Neural cell (in vitro differentiated cells): Measurements from ENCODE around the gene ISG20. TPM values are rescaled to one million over a fixed set of nuclear protein-coding genes. Genes with fewer than 3 reads are reported as not detected.

Source experiments
- H2AFZ ChIP-seq: fragments of 200-600, 300-800 bp; sonication (generic), shearing (Covaris generic); 2 replicates; pipeline ENCODE4 v1.6.0; 2014; ENCODE audit warnings: low read depth, mild to moderate bottlenecking, antibody characterized with exemption, low read length, moderate library complexity
- H3F3A ChIP-seq: fragments of 200-600 bp; shearing (Covaris generic); 2 replicates; pipeline ENCODE4 v1.6.1; 2016; ENCODE audit warnings: mild to moderate bottlenecking, moderate library complexity, mixed read lengths, antibody characterized with exemption, low read length; ENCODE audit not compliant: insufficient read depth, poor library complexity, severe bottlenecking
- H3K27ac ChIP-seq: fragments of 200-600, 300-800 bp; sonication (generic), shearing (Covaris generic); 2 replicates; pipeline ENCODE4 v1.5.1; 2014; ENCODE audit warnings: mild to moderate bottlenecking, low read length, moderate library complexity
- H3K27me3 ChIP-seq: fragments of 300-800, 200-600 bp; sonication (generic), shearing (Covaris generic); 2 replicates; pipeline ENCODE4 v1.6.0; 2014; ENCODE audit warnings: mild to moderate bottlenecking, low read depth, low read length, moderate library complexity; ENCODE audit not compliant: insufficient read depth
- H3K36me3 ChIP-seq: fragments of 300-800, 200-600 bp; sonication (generic), shearing (Covaris generic); 2 replicates; pipeline ENCODE4 v1.5.1; 2014; ENCODE audit warnings: mild to moderate bottlenecking, antibody characterized with exemption, low read length, moderate library complexity; ENCODE audit not compliant: insufficient read depth
- H3K4me2 ChIP-seq: fragments of 300-800, 200-600 bp; sonication (generic), shearing (Covaris generic); 2 replicates; pipeline ENCODE4 v1.6.0; 2014; ENCODE audit warnings: mild to moderate bottlenecking, low read length
- H3K4me3 ChIP-seq: fragments of 300-800, 200-600 bp; sonication (generic), shearing (Covaris generic); 2 replicates; pipeline ENCODE4 v1.5.1; 2014; ENCODE audit warnings: mild to moderate bottlenecking, low read length, moderate library complexity
- H3K79me2 ChIP-seq: fragments of 200-600 bp; shearing (Covaris generic); replicated peaks from 2 replicates; pipeline ENCODE4 v1.6.0; 2014; ENCODE audit warnings: mild to moderate bottlenecking, low read length, moderate library complexity; ENCODE audit not compliant: insufficient read depth
- H3K9ac ChIP-seq: fragments of 300-800, 200-600 bp; sonication (generic), shearing (Covaris generic); 2 replicates; pipeline ENCODE4 v1.6.1; 2016; ENCODE audit warnings: mild to moderate bottlenecking, low read length, mixed read lengths
- H3K9me2 ChIP-seq: fragments of 200-600 bp; shearing (Covaris generic); 2 replicates; pipeline ENCODE4 v1.6.1; 2016; ENCODE audit warnings: mild to moderate bottlenecking, low read length, mixed read lengths; ENCODE audit not compliant: insufficient read depth
- H3K9me3 ChIP-seq: fragments of 200-600, 300-800 bp; sonication (generic), shearing (Covaris generic); 2 replicates; pipeline ENCODE4 v1.6.1; 2016; ENCODE audit warnings: mild to moderate bottlenecking, mixed run types, low read length, moderate library complexity, mixed read lengths
- H4K20me1 ChIP-seq: fragments of 200-600 bp; shearing (Covaris generic); 2 replicates; pipeline ENCODE4 v1.6.1; 2016; ENCODE audit warnings: mild to moderate bottlenecking, mixed run types; ENCODE audit not compliant: insufficient read depth
- EP300 ChIP-seq: fragments of 450-650 bp; conservative IDR thresholded peaks from 2 replicates; pipeline ENCODE4 v1.6.1; 2014; ENCODE audit warnings: antibody characterized with exemption, mild to moderate bottlenecking, moderate library complexity; ENCODE audit not compliant: poor library complexity, severe bottlenecking
- EZH2 ChIP-seq: fragments of 200-600, 300-800 bp; shearing (Covaris generic), sonication (generic); IDR thresholded peaks from 2 replicates; pipeline ENCODE4 v1.6.1; 2014; ENCODE audit warnings: antibody characterized with exemption, low read length, borderline replicate concordance, mild to moderate bottlenecking; ENCODE audit not compliant: insufficient read depth, poor library complexity, severe bottlenecking
- MXI1 ChIP-seq: fragments of 450-650 bp; conservative IDR thresholded peaks from 2 replicates; pipeline ENCODE4 v1.6.1; 2014; ENCODE audit warnings: antibody characterized with exemption, mild to moderate bottlenecking; ENCODE audit not compliant: poor library complexity, severe bottlenecking
- POLR2AphosphoS5 ChIP-seq: IDR thresholded peaks from 2 replicates; pipeline ENCODE4 v1.6.1; 2012
- RAD21 ChIP-seq: fragments of 450-650 bp; conservative IDR thresholded peaks from 2 replicates; pipeline ENCODE4 v1.6.1; 2014; ENCODE audit warnings: antibody characterized with exemption, mild to moderate bottlenecking, moderate library complexity
- REST ChIP-seq: IDR thresholded peaks from 2 replicates; pipeline ENCODE4 v1.6.1; 2012; ENCODE audit warnings: borderline replicate concordance
- SMC3 ChIP-seq: fragments of 450-650 bp; conservative IDR thresholded peaks from 2 replicates; pipeline ENCODE4 v1.6.1; 2014; ENCODE audit warnings: antibody characterized with exemption, mild to moderate bottlenecking, moderate library complexity; ENCODE audit not compliant: poor library complexity
- TAF1 ChIP-seq: IDR thresholded peaks from 2 replicates; pipeline ENCODE4 v1.6.1; 2012; ENCODE audit warnings: low read depth
- polyA plus RNA-seq: library from polyadenylated mRNA; depleted of rRNA; stranded (reverse); fragments of >200 nt; gene quantifications from 2 replicates; pipeline ENCODE4 v1.2.3, GENCODE V29; 2014
- TF ChIP-seq, protein P1 (sequence below): fragments of 450-650 bp; IDR thresholded peaks from 2 replicates; pipeline ENCODE4 v1.5.1; 2014; ENCODE audit warnings: antibody characterized with exemption, mild to moderate bottlenecking, moderate library complexity; ENCODE audit not compliant: poor library complexity, severe bottlenecking

The ISG20 gene
- polyA plus RNA-seq, 1 donor from 2014 or later, result 0.88 TPM

GRCh38 chr15:88606070-88606794 is 32.6 kb upstream of the ISG20 start:
- peak overlapping the region; percentile 82 for H3K27ac ChIP-seq
- no peaks in the 10 kb centered on the region for H3K36me3 ChIP-seq
- H3K9me2 ChIP-seq, result no peaks in the 10 kb centered on the region
- peak overlapping the region; percentile 93 for H3K4me3 ChIP-seq
- H3K9ac ChIP-seq, result peak overlapping the region; percentile 93
- H3K4me2 ChIP-seq, result peak overlapping the region; percentile 79
- H3F3A ChIP-seq, result no peaks in the 10 kb centered on the region
- H3K27me3 ChIP-seq, result peaks cover 4% of the 10 kb centered on the region
- H4K20me1 ChIP-seq, result no peaks in the 10 kb centered on the region
- no peak overlapping the region for H2AFZ ChIP-seq
- H3K9me3 ChIP-seq, result no peaks in the 10 kb centered on the region
- peaks cover 33% of the 10 kb centered on the region for H3K79me2 ChIP-seq
- TF ChIP-seq TAF1 (no peak), MXI1 (peak; percentile 35)

DNA sequence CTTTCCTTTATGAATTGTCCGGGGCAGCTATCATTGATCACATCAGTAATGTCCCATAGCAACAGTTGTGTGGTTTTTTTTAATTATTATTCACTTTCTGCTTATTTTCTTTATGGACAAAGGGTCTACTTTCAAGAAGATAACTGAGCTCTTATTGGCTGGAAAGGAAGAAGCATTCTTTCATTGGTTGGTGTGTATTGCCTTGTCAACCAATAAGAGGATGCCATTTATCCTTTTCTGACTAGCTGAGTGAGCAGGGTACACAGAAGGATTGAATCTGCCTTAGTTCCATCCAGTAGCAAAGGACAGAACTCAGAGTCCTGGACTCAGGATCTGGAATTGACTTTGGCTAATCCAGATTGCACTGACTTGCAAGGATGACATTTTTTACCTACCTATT is 30.9 kb upstream of the ISG20 start:
- Histone ChIP-seq H4K20me1 (no peaks in the 10 kb centered on the region), H2AFZ (no peak overlapping the region), H3F3A (no peaks in the 10 kb centered on the region), H3K4me2 (peak overlapping the region; percentile 79), H3K4me3 (peak overlapping the region; percentile 93), H3K9ac (peak overlapping the region; percentile 93), H3K79me2 (peaks cover 33% of the 10 kb centered on the region), H3K9me3 (no peaks in the 10 kb centered on the region), H3K9me2 (no peaks in the 10 kb centered on the region), H3K27me3 (peaks cover 4% of the 10 kb centered on the region), H3K36me3 (no peaks in the 10 kb centered on the region), H3K27ac (peak overlapping the region; percentile 82)
- TF ChIP-seq SMC3, result no peak
- peak; percentile 67 for TF ChIP-seq POLR2AphosphoS5
- no peak for TF ChIP-seq EP300
- TF ChIP-seq RAD21, result peak; percentile 12

DNA sequence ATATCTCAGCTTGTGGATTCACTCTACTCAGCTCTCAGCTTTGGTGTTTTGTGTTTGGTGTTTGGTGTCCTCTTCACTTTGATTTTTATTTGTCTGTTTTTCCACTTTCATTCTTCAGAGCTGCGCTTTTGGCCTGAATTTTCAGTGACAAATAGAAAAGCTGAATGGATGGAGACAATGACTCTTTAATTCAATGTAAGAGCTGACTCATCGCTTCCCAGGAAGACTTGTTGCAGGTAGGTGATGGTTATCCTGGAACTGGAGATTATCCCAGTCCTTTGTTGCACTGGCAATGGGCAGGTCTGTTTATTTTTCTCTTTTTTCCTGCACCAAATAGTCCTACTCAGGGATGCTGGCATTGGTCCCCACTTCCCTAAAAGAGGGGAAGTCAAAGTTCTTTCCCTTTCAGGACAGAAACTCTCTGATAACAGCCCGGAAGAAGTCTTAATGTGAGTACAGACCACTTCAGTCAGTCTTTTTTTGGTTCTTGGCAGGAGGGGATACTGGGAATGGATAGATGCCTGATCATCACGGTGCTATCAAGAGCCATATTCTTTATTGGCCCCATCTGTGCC is 30.1 kb upstream of the ISG20 start:
- TF ChIP-seq SMC3, result no peak
- TF ChIP-seq, protein P1, sequence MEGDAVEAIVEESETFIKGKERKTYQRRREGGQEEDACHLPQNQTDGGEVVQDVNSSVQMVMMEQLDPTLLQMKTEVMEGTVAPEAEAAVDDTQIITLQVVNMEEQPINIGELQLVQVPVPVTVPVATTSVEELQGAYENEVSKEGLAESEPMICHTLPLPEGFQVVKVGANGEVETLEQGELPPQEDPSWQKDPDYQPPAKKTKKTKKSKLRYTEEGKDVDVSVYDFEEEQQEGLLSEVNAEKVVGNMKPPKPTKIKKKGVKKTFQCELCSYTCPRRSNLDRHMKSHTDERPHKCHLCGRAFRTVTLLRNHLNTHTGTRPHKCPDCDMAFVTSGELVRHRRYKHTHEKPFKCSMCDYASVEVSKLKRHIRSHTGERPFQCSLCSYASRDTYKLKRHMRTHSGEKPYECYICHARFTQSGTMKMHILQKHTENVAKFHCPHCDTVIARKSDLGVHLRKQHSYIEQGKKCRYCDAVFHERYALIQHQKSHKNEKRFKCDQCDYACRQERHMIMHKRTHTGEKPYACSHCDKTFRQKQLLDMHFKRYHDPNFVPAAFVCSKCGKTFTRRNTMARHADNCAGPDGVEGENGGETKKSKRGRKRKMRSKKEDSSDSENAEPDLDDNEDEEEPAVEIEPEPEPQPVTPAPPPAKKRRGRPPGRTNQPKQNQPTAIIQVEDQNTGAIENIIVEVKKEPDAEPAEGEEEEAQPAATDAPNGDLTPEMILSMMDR, result no peak
- TF ChIP-seq MXI1, result no peak
- TF ChIP-seq REST, result no peak
- no peak for TF ChIP-seq EZH2
- TF ChIP-seq POLR2AphosphoS5, result no peak
- TF ChIP-seq TAF1, result no peak
- TF ChIP-seq RAD21, result no peak
- Histone ChIP-seq H3K4me2 (peak overlapping the region; percentile 62), H3K9me2 (no peaks in the 10 kb centered on the region), H3K27me3 (peaks cover 4% of the 10 kb centered on the region), H3K9me3 (no peaks in the 10 kb centered on the region), H4K20me1 (no peaks in the 10 kb centered on the region), H3K4me3 (peak overlapping the region; percentile 93), H3K36me3 (no peaks in the 10 kb centered on the region), H3F3A (no peaks in the 10 kb centered on the region), H3K9ac (peak overlapping the region; percentile 52), H2AFZ (no peak overlapping the region), H3K27ac (peak overlapping the region; percentile 82), H3K79me2 (peaks cover 33% of the 10 kb centered on the region)
